HepG2 (cell line): ENCODE data around the gene ZBTB7A. TPM values are rescaled to one million over a fixed set of nuclear protein-coding genes. Genes with fewer than 3 reads are reported as not detected.

Experiments
- CREB1 ChIP-seq, 2 experiments: fragments of 450-650 bp in 1 of 2; IDR thresholded peaks; 2 replicates each; pipeline ENCODE4 v1.6.1; 2016 to 2017; ENCODE audit warnings: control low read depth in 1 of 2, mild to moderate bottlenecking in 1 of 2, missing compliant biosample characterization in 1 of 2, missing genetic modification characterization in 1 of 2
- EED ChIP-seq: sonication (generic); formaldehyde crosslinking; IDR thresholded peaks from 2 replicates; pipeline ENCODE4 v1.5.0; 2020; ENCODE audit warnings: mild to moderate bottlenecking, missing genetic modification reagents
- HHEX ChIP-seq: IDR thresholded peaks from 2 replicates; pipeline ENCODE4 v1.6.1; 2016; ENCODE audit warnings: control low read depth
- RBM22 ChIP-seq: fragments of 200-400 bp; formaldehyde crosslinking; optimal IDR thresholded peaks from 2 replicates; pipeline ENCODE3; 2017; ENCODE audit warnings: mild to moderate bottlenecking, low read length, moderate library complexity
- RFX1 ChIP-seq: fragments of 450-650 bp; IDR thresholded peaks from 2 replicates; pipeline ENCODE4 v1.6.1; 2017
- SETDB1 ChIP-seq: sonication (generic); formaldehyde crosslinking; IDR thresholded peaks from 2 replicates; pipeline ENCODE4 v1.5.1; 2020; ENCODE audit warnings: missing genetic modification reagents, mild to moderate bottlenecking, borderline replicate concordance
- SMAD1 ChIP-seq: sonication (generic); formaldehyde crosslinking; IDR thresholded peaks from 2 replicates; pipeline ENCODE4 v1.4.0; 2020; ENCODE audit warnings: missing genetic modification reagents, low read depth, mild to moderate bottlenecking, borderline replicate concordance
- SPEN ChIP-seq: sonication (generic); formaldehyde crosslinking; IDR thresholded peaks from 2 replicates; pipeline ENCODE4 v1.5.1; 2020; ENCODE audit warnings: low read depth, mild to moderate bottlenecking, missing genetic modification reagents
- THAP11 ChIP-seq: IDR thresholded peaks from 2 replicates; pipeline ENCODE4 v1.6.1; 2016; ENCODE audit warnings: missing biosample characterization, missing genetic modification reagents
- ZBTB21 ChIP-seq: sonication (generic); formaldehyde crosslinking; IDR thresholded peaks from 2 replicates; pipeline ENCODE4 v1.4.0; 2020; ENCODE audit warnings: missing genetic modification reagents
- ZBTB34 ChIP-seq: sonication (generic); formaldehyde crosslinking; IDR thresholded peaks from 2 replicates; pipeline ENCODE4 v1.8.0; 2022; ENCODE audit warnings: mild to moderate bottlenecking, missing genetic modification reagents
- ZC3H13 ChIP-seq: sonication (generic); formaldehyde crosslinking; IDR thresholded peaks from 2 replicates; pipeline ENCODE4 v1.8.1; 2023; ENCODE audit warnings: mild to moderate bottlenecking, missing genetic modification reagents, moderate library complexity
- ZFP90 ChIP-seq: sonication (generic); formaldehyde crosslinking; IDR thresholded peaks from 2 replicates; pipeline ENCODE4 v1.8.0; 2022; ENCODE audit warnings: missing genetic modification reagents, mild to moderate bottlenecking, inconsistent platforms, borderline replicate concordance
- ZNF121 ChIP-seq: sonication (generic); formaldehyde crosslinking; IDR thresholded peaks from 2 replicates; pipeline ENCODE4 v1.5.0; 2020; ENCODE audit warnings: mild to moderate bottlenecking, missing genetic modification reagents
- ZNF230 ChIP-seq: sonication (generic); formaldehyde crosslinking; IDR thresholded peaks from 2 replicates; pipeline ENCODE4 v1.4.0; 2020; ENCODE audit warnings: mild to moderate bottlenecking, missing genetic modification reagents
- ZNF576 ChIP-seq: sonication (generic); formaldehyde crosslinking; IDR thresholded peaks from 2 replicates; pipeline ENCODE4 v1.4.0; 2020; ENCODE audit warnings: mild to moderate bottlenecking, missing genetic modification reagents
- polyA plus RNA-seq, 8 experiments: library from polyadenylated mRNA; depleted of rRNA in 3 of 8; stranded (reverse) in 7 of 8; unstranded in 1 of 8; fragments of >200 nt; fragmentation: Illumina TruSeq in 4 of 8; extraction: Trizol in 4 of 8; gene quantifications; 2 replicates each; pipeline versions ENCODE4 v1.2.1 to v1.2.3, GENCODE V29; 2011 to 2016; ENCODE audit warnings: low read depth in 4 of 8, missing spikeins in 1 of 8, mixed read lengths in 1 of 8; ENCODE audit not compliant: insufficient read depth in 1 of 8
- total RNA-seq, 5 experiments: library from RNA; depleted of rRNA; stranded (reverse); fragments of >200 nt; fragmentation: Illumina TruSeq; extraction: Trizol; gene quantifications; 2 replicates each; pipeline ENCODE4 v1.2.3, GENCODE V29; 2016; ENCODE audit warnings: low read depth in 1 of 5
- TF ChIP-seq, protein P1 (sequence below): sonication (generic); formaldehyde crosslinking; IDR thresholded peaks from 2 replicates; pipeline ENCODE4 v1.4.0; 2020; ENCODE audit warnings: missing genetic modification reagents, borderline replicate concordance
- TF ChIP-seq, protein P2 (sequence below): sonication (generic); formaldehyde crosslinking; IDR thresholded peaks from 2 replicates; pipeline ENCODE4 v1.8.0; 2022; ENCODE audit warnings: mild to moderate bottlenecking, missing genetic modification reagents, moderate library complexity
- TF ChIP-seq, protein P3 (sequence below): sonication (generic); formaldehyde crosslinking; IDR thresholded peaks from 2 replicates; pipeline ENCODE4 v1.4.0; 2020; ENCODE audit warnings: missing genetic modification reagents
- TF ChIP-seq, protein P4 (sequence below): sonication (generic); formaldehyde crosslinking; IDR thresholded peaks from 2 replicates; pipeline ENCODE4 v1.9.0; 2022; ENCODE audit warnings: missing genetic modification reagents, mild to moderate bottlenecking, borderline replicate concordance

The ZBTB7A gene
- total and polyA plus RNA-seq, 2 of the 13 experiments (the other 11 are each of a cell fraction or from before 2014, with no cell fraction given), result 3.6 to 4.0 TPM

- TF ChIP-seq ZFP90 (CRISPR knock-in tag) (no peak), ZNF230 (CRISPR knock-in tag) (no peak), CREB1 (IDR thresholded peaks at IDR 0.05) (no peak), CREB1 (CRISPR knock-in tag; IDR thresholded peaks at IDR 0.05) (no peak), ZBTB21 (CRISPR knock-in tag) (no peak), ZNF576 (CRISPR knock-in tag) (no peak), ZNF121 (CRISPR knock-in tag) (no peak), THAP11 (CRISPR knock-in tag) (no peak), SETDB1 (CRISPR knock-in tag) (no peak), ZC3H13 (no peak), SPEN (no peak; the same call in 1 of the 2 replicates), SMAD1 (CRISPR knock-in tag) (peak; percentile 53; the same call in 1 of the 2 replicates), ZBTB34 (CRISPR knock-in tag) (no peak), EED (CRISPR knock-in tag) (no peak), HHEX (no peak), RBM22 (peak; percentile 37), RFX1 (no peak)
- TF ChIP-seq, protein P1, sequence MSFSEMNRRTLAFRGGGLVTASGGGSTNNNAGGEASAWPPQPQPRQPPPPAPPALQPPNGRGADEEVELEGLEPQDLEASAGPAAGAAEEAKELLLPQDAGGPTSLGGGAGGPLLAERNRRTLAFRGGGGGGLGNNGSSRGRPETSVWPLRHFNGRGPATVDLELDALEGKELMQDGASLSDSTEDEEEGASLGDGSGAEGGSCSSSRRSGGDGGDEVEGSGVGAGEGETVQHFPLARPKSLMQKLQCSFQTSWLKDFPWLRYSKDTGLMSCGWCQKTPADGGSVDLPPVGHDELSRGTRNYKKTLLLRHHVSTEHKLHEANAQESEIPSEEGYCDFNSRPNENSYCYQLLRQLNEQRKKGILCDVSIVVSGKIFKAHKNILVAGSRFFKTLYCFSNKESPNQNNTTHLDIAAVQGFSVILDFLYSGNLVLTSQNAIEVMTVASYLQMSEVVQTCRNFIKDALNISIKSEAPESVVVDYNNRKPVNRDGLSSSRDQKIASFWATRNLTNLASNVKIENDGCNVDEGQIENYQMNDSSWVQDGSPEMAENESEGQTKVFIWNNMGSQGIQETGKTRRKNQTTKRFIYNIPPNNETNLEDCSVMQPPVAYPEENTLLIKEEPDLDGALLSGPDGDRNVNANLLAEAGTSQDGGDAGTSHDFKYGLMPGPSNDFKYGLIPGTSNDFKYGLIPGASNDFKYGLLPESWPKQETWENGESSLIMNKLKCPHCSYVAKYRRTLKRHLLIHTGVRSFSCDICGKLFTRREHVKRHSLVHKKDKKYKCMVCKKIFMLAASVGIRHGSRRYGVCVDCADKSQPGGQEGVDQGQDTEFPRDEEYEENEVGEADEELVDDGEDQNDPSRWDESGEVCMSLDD, result no peak
- TF ChIP-seq, protein P2, sequence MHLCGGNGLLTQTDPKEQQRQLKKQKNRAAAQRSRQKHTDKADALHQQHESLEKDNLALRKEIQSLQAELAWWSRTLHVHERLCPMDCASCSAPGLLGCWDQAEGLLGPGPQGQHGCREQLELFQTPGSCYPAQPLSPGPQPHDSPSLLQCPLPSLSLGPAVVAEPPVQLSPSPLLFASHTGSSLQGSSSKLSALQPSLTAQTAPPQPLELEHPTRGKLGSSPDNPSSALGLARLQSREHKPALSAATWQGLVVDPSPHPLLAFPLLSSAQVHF (CRISPR knock-in tag), result no peak
- TF ChIP-seq, protein P3, sequence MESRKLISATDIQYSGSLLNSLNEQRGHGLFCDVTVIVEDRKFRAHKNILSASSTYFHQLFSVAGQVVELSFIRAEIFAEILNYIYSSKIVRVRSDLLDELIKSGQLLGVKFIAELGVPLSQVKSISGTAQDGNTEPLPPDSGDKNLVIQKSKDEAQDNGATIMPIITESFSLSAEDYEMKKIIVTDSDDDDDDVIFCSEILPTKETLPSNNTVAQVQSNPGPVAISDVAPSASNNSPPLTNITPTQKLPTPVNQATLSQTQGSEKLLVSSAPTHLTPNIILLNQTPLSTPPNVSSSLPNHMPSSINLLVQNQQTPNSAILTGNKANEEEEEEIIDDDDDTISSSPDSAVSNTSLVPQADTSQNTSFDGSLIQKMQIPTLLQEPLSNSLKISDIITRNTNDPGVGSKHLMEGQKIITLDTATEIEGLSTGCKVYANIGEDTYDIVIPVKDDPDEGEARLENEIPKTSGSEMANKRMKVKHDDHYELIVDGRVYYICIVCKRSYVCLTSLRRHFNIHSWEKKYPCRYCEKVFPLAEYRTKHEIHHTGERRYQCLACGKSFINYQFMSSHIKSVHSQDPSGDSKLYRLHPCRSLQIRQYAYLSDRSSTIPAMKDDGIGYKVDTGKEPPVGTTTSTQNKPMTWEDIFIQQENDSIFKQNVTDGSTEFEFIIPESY, result no peak
- TF ChIP-seq, protein P4, sequence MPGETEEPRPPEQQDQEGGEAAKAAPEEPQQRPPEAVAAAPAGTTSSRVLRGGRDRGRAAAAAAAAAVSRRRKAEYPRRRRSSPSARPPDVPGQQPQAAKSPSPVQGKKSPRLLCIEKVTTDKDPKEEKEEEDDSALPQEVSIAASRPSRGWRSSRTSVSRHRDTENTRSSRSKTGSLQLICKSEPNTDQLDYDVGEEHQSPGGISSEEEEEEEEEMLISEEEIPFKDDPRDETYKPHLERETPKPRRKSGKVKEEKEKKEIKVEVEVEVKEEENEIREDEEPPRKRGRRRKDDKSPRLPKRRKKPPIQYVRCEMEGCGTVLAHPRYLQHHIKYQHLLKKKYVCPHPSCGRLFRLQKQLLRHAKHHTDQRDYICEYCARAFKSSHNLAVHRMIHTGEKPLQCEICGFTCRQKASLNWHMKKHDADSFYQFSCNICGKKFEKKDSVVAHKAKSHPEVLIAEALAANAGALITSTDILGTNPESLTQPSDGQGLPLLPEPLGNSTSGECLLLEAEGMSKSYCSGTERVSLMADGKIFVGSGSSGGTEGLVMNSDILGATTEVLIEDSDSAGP (CRISPR knock-in tag), result peak; percentile 63; the same call in 1 of the 2 replicates
Observed at GRCh38 chr19:4058693-4059452, 7.8 kb downstream of the ZBTB7A start (continued).
